GM18517 (cell line): ENCODE data around the gene DMRT3.
A peak's percentile ranks its signal among the peaks of the same experiment; 100 is the strongest.

ENCODE experiments used
- ATAC-seq: cut with Tn5 transposase; IDR thresholded peaks from one replicate; pipeline ENCODE4 v1.9.1; 2021; ENCODE audit warnings: mild to moderate bottlenecking, moderate library complexity; ENCODE audit not compliant: unreplicated experiment

The DMRT3 gene

DNA sequence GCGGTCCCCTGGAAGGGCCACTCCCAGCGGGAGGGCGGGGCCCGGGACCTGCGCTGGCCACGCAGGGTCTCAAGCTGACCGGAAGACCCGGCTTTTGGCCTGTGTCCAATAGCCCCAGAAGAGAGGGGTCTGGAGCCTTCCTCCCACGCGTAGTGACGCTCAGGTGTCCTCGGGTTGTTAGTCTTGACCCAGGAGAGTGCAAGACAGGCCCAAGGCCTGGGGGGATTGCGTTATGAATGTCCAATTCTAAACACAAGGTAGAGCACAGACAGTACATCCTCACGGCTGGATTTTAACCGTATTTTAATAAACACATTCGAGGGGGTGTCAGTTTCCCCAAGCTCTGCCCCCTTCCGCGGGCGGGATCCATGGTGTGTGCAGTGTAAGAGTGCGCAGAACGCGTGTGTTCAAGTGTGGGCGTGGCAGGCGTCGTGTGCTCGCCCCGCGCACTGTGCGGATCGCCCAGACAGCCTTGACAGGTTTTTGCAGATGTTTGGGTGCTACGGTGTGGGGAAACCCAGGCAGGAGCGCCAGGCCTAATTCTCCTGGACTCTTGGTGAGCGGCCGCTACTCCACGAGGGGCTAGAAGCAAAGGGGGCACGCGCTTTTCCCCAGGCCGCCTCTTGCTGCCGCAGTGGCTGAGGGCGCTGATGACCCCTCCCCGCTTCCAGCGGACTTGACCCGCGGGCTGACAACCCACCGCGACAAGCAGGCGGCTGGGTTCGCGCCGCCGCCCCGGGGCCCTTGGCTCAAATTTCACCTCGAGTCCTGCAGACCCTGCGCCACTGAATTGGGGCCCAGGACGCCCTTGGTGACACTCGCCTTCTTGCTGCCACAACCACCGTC is 6.1 kb upstream of the DMRT3 start:
- no peak for ATAC-seq

DNA sequence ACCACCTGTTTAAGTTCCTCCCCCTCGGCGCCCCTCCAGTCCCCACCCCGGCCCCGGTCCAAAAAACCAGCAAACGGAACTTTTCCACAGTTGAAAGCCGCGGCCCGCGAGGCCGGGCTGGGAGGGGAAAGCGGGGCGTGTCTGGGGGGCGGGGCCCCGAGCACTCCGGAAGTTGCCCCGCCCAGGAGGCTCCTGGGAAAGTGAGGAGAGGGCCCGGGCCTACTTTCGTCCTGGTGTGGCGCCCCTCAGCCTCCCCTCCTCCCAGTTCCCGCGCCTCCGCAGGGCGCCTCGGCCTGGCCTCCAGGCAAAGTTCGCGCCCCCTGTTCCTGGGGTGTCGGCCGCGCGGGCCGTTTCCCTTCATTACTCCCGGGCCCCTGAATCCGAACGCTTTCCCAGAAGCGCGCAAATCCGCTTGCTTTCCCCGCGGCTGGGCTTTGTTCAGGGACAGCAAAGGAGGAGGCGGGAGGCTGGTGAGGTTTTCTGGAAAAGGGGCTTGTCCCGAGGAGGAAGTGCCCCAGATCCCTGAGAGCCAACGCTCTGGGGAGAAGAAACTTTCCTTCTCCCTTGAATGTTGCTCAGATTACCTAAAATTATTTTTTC is 4.5 kb upstream of the DMRT3 start:
- no peak for ATAC-seq

DNA sequence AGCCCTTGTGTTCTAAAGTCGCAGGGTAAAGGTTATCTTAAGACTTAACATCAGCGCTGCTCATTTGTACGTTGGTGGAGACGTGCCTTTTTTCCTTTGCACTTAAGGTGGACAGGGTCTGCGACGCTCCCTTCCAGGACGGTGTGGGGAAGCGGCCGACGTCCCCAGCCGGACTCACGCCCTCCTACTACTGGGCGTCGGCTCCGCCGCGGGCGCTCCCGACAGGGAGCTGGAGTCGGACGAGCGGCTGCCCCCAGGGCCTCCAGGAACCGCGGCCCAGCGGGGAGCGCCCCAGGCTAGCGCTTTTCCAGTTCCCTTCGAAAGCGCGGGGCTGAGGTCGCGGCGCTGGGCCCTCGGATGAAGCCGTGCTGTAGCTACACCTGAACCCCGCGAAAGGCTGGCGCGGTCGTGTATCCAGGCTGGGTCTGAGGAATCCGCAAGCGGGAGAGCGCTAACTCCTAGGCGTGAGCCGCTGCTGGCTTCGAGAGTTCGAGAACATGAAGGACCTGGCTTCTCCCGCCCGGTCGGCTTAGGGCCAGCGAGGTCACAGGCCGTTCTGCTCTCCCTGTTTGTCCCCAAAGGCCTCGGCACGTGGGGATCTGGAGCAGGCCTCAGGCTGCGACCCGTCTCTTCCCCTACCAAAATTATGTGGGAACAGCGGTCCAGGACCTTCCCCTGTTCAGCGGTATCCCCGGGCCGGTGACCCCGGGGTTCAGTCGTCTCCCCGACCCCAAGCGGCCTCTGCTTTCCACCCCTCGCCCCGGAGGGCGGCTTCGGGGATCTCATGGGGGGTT is 3.8 kb upstream of the DMRT3 start:
- ATAC-seq: no peak

DNA sequence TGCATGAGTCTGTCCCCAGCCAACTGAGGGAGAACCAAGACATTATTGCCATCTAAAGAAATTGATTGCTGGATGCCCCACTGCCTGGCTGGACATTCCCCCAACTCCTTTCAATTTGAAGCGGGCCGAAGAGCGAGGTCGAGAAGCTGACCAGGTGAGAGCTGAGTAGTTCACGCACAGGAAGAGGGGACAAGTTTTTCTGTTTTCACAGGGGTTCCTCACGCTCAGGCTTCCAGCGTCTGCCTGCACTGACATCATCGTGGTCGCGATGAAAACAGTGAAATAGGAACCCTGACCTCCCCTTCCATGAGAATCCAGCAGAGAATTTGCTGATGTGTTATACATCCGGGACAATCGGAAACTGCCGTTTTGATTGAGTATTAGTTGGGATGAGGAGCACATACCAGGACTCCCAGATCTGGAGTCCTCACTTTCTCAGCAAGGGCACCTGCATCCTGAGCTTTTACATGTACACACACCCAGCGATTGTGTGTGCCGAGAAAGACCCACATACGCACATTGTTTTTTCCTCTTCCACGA is 3.1 kb upstream of the DMRT3 start:
- no peak for ATAC-seq

DNA sequence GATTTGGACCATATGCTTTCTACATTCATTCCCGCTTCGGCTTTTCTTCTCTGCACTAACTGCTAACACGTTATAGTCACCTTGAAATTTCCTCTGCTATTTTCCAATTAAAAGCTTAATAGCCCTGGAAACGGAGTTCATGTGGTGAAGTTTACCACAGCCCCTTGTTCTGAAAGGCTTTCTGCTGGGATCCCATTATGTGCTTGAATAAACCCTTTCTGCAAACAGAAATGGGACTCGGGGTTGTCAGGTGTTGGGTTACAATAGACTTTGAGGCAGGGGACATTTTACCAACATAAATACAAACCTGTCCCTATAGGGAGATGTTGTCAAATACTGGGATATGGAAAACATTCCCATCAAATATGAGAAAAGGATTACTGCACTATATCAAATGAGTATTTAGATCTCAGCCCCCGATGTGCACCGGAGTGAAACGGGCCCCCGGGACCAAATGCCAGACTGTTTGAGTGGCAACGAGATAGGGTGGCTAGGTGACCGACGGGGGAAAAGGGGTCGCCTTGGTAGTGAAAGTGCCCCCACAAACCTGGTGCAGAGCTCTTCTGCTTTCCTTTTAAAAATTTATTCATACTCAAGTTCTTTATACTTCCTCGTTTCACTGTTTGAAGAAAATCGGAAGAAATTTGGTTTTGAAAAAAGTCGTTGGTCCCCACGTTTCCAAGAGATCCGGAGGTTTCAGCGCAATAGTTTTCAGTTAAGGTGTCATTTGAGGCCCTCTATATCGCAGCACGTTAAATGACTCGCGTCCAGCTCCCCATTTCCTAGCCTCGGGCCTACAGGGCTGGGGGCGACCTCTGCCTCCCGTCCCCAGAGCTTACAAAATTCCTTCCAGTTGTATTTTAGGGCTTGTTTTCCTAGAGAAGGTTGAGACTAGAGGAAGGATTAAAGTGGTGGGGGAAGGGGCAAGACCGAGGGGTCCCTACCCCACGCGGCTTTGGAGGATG is 2.1 kb upstream of the DMRT3 start:
- ATAC-seq: no peak

DNA sequence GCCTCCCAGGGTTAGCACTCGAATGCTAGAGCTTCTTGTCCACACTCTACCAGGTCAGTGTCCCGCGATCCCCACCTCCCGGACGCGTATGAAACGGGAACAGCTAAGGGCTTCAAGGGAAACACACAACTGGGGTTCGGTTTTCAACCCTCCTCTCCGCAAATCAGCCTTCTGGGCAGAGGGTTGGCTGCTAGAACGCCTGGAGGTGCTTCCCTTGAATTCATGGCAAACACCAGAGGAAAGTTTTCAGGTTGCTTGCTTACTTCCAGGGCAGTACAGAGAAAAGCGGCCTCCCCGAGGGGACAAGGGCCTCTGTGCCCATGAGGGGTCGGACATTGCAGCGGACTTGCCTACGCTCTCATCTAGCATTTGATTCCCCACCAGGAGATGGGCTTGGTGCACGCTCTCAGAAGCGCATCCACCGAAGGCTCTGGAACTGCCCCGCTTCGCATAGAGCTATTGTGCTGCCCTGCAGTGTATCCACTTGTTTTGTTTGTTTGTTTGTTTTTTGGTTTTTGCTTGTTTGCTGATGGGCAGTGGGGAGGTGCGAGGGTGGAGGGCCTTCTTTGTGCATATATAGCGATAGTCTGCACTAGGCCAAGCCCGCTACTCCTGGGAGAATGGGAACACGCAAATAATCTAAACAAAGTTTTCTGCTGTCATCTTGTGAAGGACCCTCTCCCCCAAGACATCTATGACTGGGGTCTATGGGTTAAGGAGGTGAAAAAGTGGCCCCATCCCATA is 1.3 kb upstream of the DMRT3 start:
- ATAC-seq: no peak

DNA sequence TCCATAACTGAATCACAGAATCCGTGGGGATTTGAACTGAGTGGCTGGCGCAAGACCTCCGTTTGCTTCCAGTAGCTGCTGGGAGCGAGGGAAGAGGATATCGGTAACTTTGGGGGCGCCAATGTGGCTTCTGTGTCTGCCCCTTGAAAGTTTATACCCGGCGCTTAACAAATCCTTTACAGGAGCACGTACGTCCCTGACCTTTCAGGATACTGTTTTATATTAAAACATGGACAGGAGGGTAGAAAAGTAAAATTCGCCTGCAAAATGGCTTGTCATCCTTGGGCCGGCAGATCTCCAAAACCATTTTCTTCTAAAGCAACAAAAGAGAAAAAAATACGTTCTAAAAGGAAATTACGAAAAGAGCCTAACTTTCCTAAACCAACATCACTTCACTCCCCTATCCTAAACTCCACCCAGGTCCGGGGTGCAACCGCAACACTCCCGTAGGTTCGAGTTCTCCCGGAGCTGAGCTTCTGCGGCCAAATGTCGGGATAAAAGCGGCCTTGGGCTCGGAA is 656 bp upstream of the DMRT3 start:
- no peak for ATAC-seq

DNA sequence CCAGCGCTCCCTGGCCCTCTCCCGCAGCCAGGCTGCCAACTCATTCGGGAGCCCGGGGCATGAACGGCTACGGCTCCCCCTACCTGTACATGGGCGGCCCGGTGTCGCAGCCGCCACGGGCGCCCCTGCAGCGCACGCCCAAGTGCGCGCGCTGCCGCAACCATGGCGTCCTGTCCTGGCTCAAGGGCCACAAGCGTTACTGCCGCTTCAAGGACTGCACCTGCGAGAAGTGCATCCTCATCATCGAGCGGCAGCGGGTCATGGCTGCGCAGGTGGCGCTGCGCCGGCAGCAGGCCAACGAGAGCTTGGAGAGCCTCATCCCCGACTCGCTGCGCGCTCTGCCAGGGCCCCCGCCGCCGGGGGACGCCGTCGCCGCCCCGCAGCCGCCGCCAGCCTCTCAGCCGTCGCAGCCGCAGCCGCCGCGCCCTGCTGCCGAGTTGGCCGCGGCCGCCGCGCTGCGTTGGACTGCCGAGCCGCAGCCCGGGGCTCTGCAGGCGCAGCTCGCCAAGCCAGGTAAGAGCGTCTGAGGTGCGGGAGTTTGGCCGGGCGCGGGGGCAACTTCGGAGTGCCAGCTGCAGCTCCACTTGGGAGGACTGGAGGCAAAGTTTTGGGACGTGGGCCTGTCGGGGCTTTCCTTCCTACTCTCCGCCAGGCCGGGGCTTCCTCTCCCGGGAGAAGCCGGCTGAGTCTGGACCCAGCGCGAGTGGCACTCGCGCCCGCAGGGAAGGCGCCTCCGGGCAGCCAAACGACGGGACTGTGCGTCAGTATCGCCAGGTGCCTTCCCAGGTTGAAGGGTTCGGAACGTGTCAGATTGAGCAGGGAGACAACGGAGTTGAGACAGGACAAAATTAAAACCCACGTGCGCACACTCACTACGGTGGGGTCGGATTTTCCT is 735 bp downstream of the DMRT3 start:
- no peak for ATAC-seq

DNA sequence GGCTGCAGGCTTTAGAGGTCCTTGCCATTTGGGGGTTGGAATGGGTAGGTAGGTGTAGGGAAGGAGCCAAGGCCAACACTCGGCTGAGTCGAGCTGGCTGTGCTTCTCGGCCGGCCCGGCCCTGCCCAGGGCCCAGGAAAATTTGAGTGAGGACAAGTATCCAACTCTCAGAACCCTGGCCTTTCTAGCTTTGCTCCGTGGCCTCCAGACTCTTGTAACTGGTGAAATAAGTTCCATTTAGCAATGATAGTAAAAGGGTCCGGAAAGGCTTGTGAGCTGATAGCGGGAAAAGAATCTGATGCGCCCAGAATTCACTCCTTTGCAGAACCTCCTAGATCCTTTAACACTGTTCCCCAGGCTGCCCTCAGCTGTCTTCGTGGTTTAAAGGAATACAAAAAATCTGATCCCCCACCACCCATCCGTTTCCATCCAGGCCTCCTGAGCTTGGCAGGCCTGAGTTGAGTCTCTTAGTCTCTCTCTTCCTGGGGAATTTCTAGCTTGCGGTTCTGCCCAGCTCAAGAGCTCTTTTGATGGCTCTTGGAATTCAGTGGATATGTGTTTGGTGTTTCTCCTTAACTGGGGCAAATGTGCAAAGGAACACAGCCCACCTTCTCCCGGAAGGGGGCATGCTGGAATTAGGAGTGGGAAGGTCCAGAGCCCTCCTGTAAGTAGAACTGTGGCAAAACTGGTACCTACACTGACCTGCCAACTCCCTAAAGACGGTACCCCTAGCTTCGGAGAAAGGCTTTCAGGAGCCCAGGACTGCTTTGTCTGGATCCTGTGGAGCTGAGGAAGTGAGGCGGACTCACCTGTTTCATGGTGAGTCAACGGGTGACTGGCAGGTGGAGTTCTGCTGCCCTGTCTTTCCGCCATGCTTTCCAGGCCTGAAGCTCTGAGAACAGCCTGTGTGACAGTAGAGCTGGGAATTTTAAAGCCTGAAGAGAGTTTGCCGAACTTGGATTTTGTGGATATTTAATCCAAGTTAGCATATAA is 1.7 kb downstream of the DMRT3 start:
- ATAC-seq: no peak

DNA sequence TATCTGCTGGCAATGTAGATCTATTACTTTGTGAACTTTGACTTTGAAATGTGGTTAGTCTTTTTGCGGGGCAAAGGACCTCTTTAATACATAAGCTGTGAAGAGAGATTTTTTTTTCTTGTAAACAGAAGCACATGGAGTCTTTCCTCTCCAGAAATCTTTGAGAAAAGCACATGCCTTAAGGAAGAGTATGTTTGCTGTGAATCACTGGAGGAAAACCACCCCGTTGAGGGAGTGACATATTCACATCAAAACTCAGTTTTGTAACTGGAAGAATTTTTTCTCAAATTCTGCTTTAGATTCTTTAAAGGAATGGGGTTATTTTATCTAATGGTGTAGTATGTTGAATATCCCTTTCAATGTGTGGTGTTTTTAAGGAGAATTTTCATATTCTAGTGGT is 3.5 kb downstream of the DMRT3 start:
- no peak for ATAC-seq

DNA sequence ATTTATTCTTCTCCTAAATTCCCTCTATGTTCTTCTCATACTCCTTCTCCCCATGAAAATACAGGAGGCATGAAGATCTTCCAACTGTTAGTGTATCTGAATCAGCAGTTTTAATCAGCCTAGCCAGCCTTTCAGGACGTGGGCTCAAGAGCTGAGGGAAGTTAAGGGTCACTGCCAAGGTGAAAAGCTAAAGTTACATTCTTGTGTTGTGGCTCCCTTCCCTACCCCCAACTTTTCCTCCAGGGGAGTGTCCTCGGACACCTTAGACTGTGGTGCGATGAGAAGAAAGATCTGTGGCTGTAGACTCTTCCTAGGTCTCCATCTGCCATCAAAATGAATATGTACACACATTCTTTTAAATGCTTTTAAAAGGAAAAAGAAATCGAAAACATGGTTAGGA is 4.2 kb downstream of the DMRT3 start:
- ATAC-seq: no peak

DNA sequence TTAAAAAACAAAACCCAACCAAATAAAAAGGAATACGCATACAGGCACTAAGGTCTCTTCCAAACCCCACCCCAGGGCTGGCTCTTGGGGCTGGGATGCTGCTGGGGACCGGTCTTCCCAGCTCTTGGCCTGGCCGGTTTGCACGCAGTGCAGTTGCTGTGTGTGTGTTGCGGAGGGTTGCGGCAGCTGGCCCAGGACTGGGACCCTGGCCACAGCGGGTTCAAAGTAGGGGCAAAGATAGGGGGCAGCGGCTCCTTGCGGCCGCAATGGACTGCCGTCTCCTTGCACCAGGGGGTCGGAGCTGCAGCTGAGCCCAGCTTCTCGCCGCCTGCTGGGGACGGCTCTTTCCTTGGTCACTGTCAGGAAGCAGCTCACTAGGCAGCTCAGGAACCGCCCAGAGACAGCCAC is 5.0 kb downstream of the DMRT3 start:
- ATAC-seq: no peak

DNA sequence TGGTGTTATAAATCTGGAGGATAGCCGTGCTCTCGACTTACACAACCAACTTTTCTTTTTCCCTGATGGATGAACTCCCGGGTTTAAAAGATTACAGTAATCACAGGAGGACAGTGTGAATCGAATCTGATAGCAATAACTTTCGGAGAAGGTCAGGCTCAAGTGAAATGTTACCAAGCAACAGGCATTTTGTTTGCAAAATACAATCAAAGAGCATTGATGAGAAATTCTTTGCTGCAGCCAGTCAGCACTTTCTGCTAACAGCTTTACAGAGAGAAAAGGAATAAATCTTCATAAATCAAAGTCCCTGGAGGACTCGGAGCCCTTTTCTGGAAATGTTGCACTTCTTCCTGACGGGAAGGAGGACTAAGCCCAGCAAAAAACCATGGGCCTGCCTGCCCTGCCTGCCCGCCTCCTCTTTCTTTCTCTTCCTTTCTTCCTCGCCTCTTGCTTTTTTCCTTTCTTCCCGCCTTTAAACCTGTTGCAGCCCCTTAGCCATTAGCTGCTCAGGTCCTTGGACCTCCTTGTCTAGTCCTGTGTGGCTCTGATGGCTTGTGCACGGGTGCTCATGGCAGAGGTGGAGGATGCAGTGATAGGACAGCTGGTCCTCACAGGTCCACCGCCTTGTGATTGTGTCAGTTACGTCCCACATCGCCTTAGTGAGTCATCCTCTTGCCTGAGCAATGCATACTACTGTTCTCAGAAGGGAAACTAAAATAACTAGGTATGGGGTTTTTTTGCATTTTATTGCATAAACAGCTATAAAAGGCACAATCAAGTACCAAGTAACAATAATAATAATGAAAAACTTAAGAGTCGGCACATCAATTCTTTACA is 6.2 kb downstream of the DMRT3 start:
- no peak for ATAC-seq

DNA sequence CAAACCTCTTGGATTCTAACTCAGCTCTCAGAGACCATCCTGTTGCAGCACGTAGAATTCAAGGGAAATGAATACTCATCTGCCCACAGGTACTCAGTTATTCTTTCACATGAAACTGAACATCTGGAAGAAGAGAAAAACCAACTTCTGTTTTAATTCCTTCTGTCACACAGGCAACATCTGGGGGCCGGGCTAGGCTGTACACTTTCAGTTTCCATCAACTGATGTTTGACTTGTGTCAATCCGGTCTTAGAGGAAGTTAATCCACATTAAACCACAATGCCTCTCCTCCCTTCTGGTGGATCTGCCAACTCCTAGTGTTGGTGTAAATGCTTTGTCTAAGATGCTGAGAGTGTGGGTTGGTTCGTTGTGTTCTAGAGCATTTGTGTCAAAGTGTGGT is 17.6 kb downstream of the DMRT3 start:
- ATAC-seq: peak; percentile 63

DNA sequence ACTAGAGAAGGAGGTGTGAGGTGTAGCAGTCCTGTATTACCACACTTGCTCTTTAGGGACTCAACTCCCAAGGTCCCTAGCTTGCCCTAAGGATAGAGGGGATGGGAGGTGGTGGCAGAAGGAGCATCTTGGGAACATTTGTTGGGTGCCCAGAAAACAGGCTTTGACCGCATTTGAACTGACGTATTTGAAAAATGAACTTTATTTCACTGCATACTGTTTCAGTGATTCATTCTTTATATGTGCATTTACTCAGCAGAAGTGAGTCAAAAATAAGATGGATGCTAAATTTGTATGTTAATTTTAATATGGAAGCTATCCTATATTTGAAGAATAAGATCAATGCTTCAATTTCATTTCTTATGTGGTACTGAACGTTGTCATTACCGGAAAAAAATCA is 18.7 kb downstream of the DMRT3 start:
- ATAC-seq: no peak

DNA sequence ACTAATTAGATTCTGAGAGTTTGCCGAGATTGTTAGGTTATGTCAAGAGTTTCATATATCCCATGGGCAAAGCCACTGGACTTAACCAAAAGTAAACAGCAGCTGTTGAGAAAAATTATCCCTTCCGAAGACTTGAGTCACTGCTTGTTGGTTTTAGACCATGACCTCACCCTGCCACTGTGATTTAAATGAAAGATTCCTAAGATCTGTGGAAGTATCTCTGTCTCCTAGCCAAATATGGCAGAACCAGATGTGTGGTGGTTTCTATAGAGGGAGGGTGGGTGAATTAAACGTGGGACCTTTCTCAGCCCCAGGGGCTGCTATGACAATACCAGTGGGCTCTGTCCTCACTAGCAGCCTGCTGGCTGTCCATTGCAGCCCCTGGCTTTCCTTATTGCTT is 19.3 kb downstream of the DMRT3 start:
- no peak for ATAC-seq
